Heart left ventricle (tissue), 13 donors: ENCODE measurements around the gene DNAJC17.

Experiments used
- CTCF ChIP-seq, 12 donors: fragments of 200-600 bp; sonication (generic) in 4 of 12; IDR thresholded peaks; one replicate each; pipeline versions ENCODE4 v1.5.0 to v1.8.0; 2018 to 2022; ENCODE audit warnings: antibody characterized with exemption in 12 of 12, mild to moderate bottlenecking in 5 of 12
- POLR2A ChIP-seq, 2 donors: fragments of 450-650 bp; IDR thresholded peaks; one replicate each; pipeline ENCODE4 v1.6.1; 2017; ENCODE audit warnings: antibody characterized with exemption in 2 of 2, mild to moderate bottlenecking in 2 of 2, moderate library complexity in 2 of 2
- donor health status: ischemic (EF 13 %, LVEDD 7.1; RV severe dilation, severe dysfunction).
- donor health status: DM: no; HTN: yes; CAD: no.
- donor health status: DM: no; HTN: no; CAD: no.
- donor health status: ischemic (EF 25% LVEDD 6.9; RV normal size, moderate dysfunction).
- donor health status: ischemic (EF 25% LVEDD 5.7; RV mildly dilated, moderate dysfunction).
- donor health status: ischemic (EF 35%, LVEDD 5.7; RV mildly dilated, moderate dysfunction).
- donor health status: nonischemic (EF 11% LVEDD 7.7; RV severe dilation, severe dysfunction).
- donor health status: DM: yes; HTN: yes; CAD: no.
- donor health status: PGD.
- donor health status: ischemic (EF 29% LVEDD 5.4; RV normal size, mild dysfunction).
- donor health status: nonischemic (EF 23%, LVEDD 6.1; RV moderate dilation, normal function).

- TF ChIP-seq CTCF (IDR thresholded peaks at IDR 0.05) = no peak
- no peak for TF ChIP-seq POLR2A (IDR thresholded peaks at IDR 0.05)
Measured at GRCh38 chr15:40843885-40844695, 36.8 kb upstream of the DNAJC17 start, which contains the start of gene SPINT1.
